Astrocyte (in vitro differentiated cells and primary cell): ENCODE measurements around the gene SLC37A1. TPM values are rescaled to one million over a fixed set of nuclear protein-coding genes. Genes with fewer than 3 reads are reported as not detected.

Source experiments
- DNase-seq: peaks from one replicate; pipeline ENCODE4 v3.0.0-alpha.2; 2010; ENCODE audit warnings: low read depth
- FAIRE-seq: peaks from 2 replicates; lab custom pipeline; 2011; peaks lifted over from hg19 to GRCh38; lab: Jason Lieb, UNC
- H2AFZ ChIP-seq: 2 replicates; pipeline ENCODE4 v1.6.0; 2012; ENCODE audit warnings: low read depth, low read length, inconsistent platforms
- H3K27ac ChIP-seq: 2 replicates; pipeline ENCODE4 v1.5.1; 2011; ENCODE audit warnings: low read depth, low read length, inconsistent platforms
- H3K27me3 ChIP-seq: 2 replicates; pipeline ENCODE4 v1.6.0; 2011; ENCODE audit warnings: low read length, inconsistent platforms; ENCODE audit not compliant: insufficient read depth
- H3K36me3 ChIP-seq: 2 replicates; pipeline ENCODE4 v1.5.1; 2011; ENCODE audit warnings: low read length, inconsistent platforms; ENCODE audit not compliant: insufficient read depth
- H3K4me1 ChIP-seq: 2 replicates; pipeline ENCODE4 v1.5.1; 2011; ENCODE audit warnings: low read length, inconsistent platforms; ENCODE audit not compliant: insufficient read depth
- H3K4me2 ChIP-seq: 2 replicates; pipeline ENCODE4 v1.6.0; 2012; ENCODE audit warnings: low read length, inconsistent platforms
- H3K4me3 ChIP-seq: 2 replicates; pipeline ENCODE4 v1.5.1; 2011; ENCODE audit warnings: low read depth, mild to moderate bottlenecking, low read length, inconsistent platforms; ENCODE audit not compliant: insufficient read depth
- H3K79me2 ChIP-seq: 2 replicates; pipeline ENCODE4 v1.6.0; 2012; ENCODE audit warnings: mild to moderate bottlenecking, low read length, inconsistent platforms; ENCODE audit not compliant: insufficient read depth
- H3K9ac ChIP-seq: 2 replicates; pipeline ENCODE4 v1.6.0; 2012; ENCODE audit warnings: mild to moderate bottlenecking, low read length, inconsistent platforms
- H3K9me3 ChIP-seq: 2 replicates; pipeline ENCODE4 v1.5.1; 2012; ENCODE audit warnings: low read depth, mild to moderate bottlenecking, low read length, inconsistent platforms; ENCODE audit not compliant: insufficient read depth
- H4K20me1 ChIP-seq: 2 replicates; pipeline ENCODE4 v1.6.0; 2012; ENCODE audit warnings: low read length, inconsistent platforms; ENCODE audit not compliant: insufficient read depth
- H3K27ac Mint-ChIP-seq: one replicate; pipeline ENCODE4 v1.8.0; 2021; ENCODE audit warnings: mild to moderate bottlenecking, mixed read lengths; ENCODE audit not compliant: unreplicated experiment
- H3K27me3 Mint-ChIP-seq: one replicate; pipeline ENCODE4 v1.8.0; 2021; ENCODE audit warnings: low read depth, mixed read lengths; ENCODE audit not compliant: unreplicated experiment
- H3K36me3 Mint-ChIP-seq: one replicate; pipeline ENCODE4 v1.8.0; 2021; ENCODE audit warnings: low read depth, mixed read lengths; ENCODE audit not compliant: unreplicated experiment
- H3K4me1 Mint-ChIP-seq: one replicate; pipeline ENCODE4 v1.8.0; 2021; ENCODE audit warnings: low read depth, mixed read lengths; ENCODE audit not compliant: unreplicated experiment
- H3K4me3 Mint-ChIP-seq: one replicate; pipeline ENCODE4 v1.8.0; 2021; ENCODE audit warnings: mild to moderate bottlenecking, moderate library complexity, mixed read lengths; ENCODE audit not compliant: unreplicated experiment
- H3K9me3 Mint-ChIP-seq: one replicate; pipeline ENCODE4 v1.8.0; 2021; ENCODE audit warnings: mild to moderate bottlenecking, mixed read lengths; ENCODE audit not compliant: unreplicated experiment
- EZH2 ChIP-seq: IDR thresholded peaks from 2 replicates; pipeline ENCODE4 v1.6.1; 2012; ENCODE audit warnings: mild to moderate bottlenecking, low read length, inconsistent platforms; ENCODE audit not compliant: insufficient read depth
- total RNA-seq: library from RNA; stranded (reverse); gene quantifications from 2 replicates; pipeline ENCODE4 v1.2.1, GENCODE V29; 2021
- TF ChIP-seq, protein P1 (sequence below): IDR thresholded peaks from 2 replicates; pipeline ENCODE4 v1.5.1; 2011; ENCODE audit warnings: low read depth, mild to moderate bottlenecking, inconsistent platforms, low read length, moderate library complexity; ENCODE audit not compliant: insufficient read depth

The SLC37A1 gene
- total RNA-seq, 1 donor from 2014 or later: 6.9 TPM

GRCh38 chr21:42622284-42622683 lies 108.6 kb downstream of the SLC37A1 start:
- H3K4me3 Mint-ChIP-seq: no peak overlapping the region
- no peak overlapping the region for H2AFZ ChIP-seq
- H3K9me3 ChIP-seq: no peaks in the 10 kb centered on the region
- no peaks in the 10 kb centered on the region for H4K20me1 ChIP-seq
- H3K9ac ChIP-seq: no peak overlapping the region
- DNase-seq (no peak), FAIRE-seq (no peak)
- no peak for TF ChIP-seq EZH2
- TF ChIP-seq, protein P1, sequence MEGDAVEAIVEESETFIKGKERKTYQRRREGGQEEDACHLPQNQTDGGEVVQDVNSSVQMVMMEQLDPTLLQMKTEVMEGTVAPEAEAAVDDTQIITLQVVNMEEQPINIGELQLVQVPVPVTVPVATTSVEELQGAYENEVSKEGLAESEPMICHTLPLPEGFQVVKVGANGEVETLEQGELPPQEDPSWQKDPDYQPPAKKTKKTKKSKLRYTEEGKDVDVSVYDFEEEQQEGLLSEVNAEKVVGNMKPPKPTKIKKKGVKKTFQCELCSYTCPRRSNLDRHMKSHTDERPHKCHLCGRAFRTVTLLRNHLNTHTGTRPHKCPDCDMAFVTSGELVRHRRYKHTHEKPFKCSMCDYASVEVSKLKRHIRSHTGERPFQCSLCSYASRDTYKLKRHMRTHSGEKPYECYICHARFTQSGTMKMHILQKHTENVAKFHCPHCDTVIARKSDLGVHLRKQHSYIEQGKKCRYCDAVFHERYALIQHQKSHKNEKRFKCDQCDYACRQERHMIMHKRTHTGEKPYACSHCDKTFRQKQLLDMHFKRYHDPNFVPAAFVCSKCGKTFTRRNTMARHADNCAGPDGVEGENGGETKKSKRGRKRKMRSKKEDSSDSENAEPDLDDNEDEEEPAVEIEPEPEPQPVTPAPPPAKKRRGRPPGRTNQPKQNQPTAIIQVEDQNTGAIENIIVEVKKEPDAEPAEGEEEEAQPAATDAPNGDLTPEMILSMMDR: no peak
- no peak overlapping the region for H3K27ac Mint-ChIP-seq
- no peaks in the 10 kb centered on the region for H3K36me3 ChIP-seq
- peaks cover 64% of the 10 kb centered on the region for H3K27me3 Mint-ChIP-seq
- no peak overlapping the region for H3K27ac ChIP-seq
- no peak overlapping the region for H3K4me3 ChIP-seq
- H3K4me1 ChIP-seq: no peaks in the 10 kb centered on the region
- no peaks in the 10 kb centered on the region for H3K9me3 Mint-ChIP-seq
- no peaks in the 10 kb centered on the region for H3K36me3 Mint-ChIP-seq
- no peak overlapping the region for H3K4me2 ChIP-seq
- H3K79me2 ChIP-seq: no peaks in the 10 kb centered on the region
- H3K4me1 Mint-ChIP-seq: peaks cover 2% of the 10 kb centered on the region
- H3K27me3 ChIP-seq: peaks cover 38% of the 10 kb centered on the region

- Histone ChIP-seq H3K27me3 (peaks cover 37% of the 10 kb centered on the region), H3K9ac (no peak overlapping the region), H3K79me2 (no peaks in the 10 kb centered on the region), H3K4me1 (no peaks in the 10 kb centered on the region), H3K4me2 (no peak overlapping the region), H2AFZ (no peak overlapping the region), H3K36me3 (no peaks in the 10 kb centered on the region), H3K9me3 (no peaks in the 10 kb centered on the region), H4K20me1 (no peaks in the 10 kb centered on the region), H3K4me3 (no peak overlapping the region), H3K27ac (no peak overlapping the region)
- TF ChIP-seq, protein P1: no peak
- no peaks in the 10 kb centered on the region for H3K9me3 Mint-ChIP-seq
- FAIRE-seq (no peak), DNase-seq (no peak)
- H3K27me3 Mint-ChIP-seq: peaks cover 53% of the 10 kb centered on the region
- no peak overlapping the region for H3K4me3 Mint-ChIP-seq
- no peak overlapping the region for H3K27ac Mint-ChIP-seq
- peaks cover 2% of the 10 kb centered on the region for H3K4me1 Mint-ChIP-seq
- no peaks in the 10 kb centered on the region for H3K36me3 Mint-ChIP-seq
Observed at GRCh38 chr21:42623694-42624093, 110.0 kb downstream of the SLC37A1 start.

- Mint-ChIP-seq H3K4me3 (no peak overlapping the region), H3K9me3 (no peaks in the 10 kb centered on the region)
- TF ChIP-seq, protein P1: no peak
- no peak for TF ChIP-seq EZH2
Observed at GRCh38 chr21:42624095-42624790, 110.6 kb downstream of the SLC37A1 start.

More at GRCh38 chr21:42624095-42624790, 110.6 kb downstream of the SLC37A1 start:
- Histone ChIP-seq H3K4me3 (no peak overlapping the region), H3K9me3 (no peaks in the 10 kb centered on the region), H4K20me1 (no peaks in the 10 kb centered on the region), H3K79me2 (no peaks in the 10 kb centered on the region), H3K27me3 (peaks cover 33% of the 10 kb centered on the region), H3K9ac (no peak overlapping the region), H3K4me2 (no peak overlapping the region), H3K4me1 (no peaks in the 10 kb centered on the region), H3K36me3 (no peaks in the 10 kb centered on the region), H2AFZ (no peak overlapping the region), H3K27ac (no peak overlapping the region)
- H3K27me3 Mint-ChIP-seq: peaks cover 47% of the 10 kb centered on the region
- peaks cover 2% of the 10 kb centered on the region for H3K4me1 Mint-ChIP-seq
- DNase-seq: no peak
- FAIRE-seq: no peak
- no peak overlapping the region for H3K27ac Mint-ChIP-seq
- H3K36me3 Mint-ChIP-seq: no peaks in the 10 kb centered on the region
